ENCODE measurements around the gene EXOSC10.
"Not testable (repeated sequence)": the region's sequence is repeated elsewhere in the genome, so short reads cannot be mapped to it uniquely, and the experiment has no call there.

DNA sequence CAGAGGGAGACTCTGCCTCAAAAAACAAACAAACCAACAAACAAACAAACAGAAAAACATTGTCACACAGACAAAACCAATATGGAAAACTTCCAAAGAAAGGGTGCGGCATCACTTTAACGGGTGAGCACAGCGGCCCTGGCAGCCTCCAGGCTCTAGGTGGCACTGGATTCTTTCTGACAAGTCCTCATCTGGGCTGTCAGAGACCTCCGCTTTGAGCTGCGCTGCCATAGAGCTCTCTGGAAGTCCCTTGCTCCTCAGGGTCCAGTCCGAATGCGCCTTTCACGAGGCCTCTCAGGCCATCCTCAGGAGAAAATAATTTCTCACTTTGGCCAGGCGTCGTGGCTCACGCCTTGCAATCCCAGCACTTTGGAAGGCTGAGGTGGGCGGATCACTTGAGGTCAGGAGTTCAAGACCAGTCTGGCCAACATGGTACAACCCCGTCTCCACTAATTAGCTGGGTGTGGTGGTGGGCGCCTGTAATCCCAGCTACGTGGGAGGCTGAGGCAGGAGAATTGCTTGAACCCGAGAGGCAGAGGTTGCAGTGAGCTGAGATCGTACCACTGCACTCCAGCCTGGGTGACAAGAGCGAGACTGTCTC is 35.6 kb downstream of the EXOSC10 start:
- TF ChIP-seq EP300 (IDR thresholded peaks at IDR 0.05) = not testable (repeated sequence)
- TF ChIP-seq, protein P1, sequence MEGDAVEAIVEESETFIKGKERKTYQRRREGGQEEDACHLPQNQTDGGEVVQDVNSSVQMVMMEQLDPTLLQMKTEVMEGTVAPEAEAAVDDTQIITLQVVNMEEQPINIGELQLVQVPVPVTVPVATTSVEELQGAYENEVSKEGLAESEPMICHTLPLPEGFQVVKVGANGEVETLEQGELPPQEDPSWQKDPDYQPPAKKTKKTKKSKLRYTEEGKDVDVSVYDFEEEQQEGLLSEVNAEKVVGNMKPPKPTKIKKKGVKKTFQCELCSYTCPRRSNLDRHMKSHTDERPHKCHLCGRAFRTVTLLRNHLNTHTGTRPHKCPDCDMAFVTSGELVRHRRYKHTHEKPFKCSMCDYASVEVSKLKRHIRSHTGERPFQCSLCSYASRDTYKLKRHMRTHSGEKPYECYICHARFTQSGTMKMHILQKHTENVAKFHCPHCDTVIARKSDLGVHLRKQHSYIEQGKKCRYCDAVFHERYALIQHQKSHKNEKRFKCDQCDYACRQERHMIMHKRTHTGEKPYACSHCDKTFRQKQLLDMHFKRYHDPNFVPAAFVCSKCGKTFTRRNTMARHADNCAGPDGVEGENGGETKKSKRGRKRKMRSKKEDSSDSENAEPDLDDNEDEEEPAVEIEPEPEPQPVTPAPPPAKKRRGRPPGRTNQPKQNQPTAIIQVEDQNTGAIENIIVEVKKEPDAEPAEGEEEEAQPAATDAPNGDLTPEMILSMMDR (IDR thresholded peaks at IDR 0.05) = not testable (repeated sequence)
